ENCODE measurements around the gene C1orf146. TPM values are rescaled to one million over a fixed set of nuclear protein-coding genes. Genes with fewer than 3 reads are reported as not detected.

The C1orf146 gene
- total RNA-seq, 4 donors from 2014 or later, result not detected

DNA sequence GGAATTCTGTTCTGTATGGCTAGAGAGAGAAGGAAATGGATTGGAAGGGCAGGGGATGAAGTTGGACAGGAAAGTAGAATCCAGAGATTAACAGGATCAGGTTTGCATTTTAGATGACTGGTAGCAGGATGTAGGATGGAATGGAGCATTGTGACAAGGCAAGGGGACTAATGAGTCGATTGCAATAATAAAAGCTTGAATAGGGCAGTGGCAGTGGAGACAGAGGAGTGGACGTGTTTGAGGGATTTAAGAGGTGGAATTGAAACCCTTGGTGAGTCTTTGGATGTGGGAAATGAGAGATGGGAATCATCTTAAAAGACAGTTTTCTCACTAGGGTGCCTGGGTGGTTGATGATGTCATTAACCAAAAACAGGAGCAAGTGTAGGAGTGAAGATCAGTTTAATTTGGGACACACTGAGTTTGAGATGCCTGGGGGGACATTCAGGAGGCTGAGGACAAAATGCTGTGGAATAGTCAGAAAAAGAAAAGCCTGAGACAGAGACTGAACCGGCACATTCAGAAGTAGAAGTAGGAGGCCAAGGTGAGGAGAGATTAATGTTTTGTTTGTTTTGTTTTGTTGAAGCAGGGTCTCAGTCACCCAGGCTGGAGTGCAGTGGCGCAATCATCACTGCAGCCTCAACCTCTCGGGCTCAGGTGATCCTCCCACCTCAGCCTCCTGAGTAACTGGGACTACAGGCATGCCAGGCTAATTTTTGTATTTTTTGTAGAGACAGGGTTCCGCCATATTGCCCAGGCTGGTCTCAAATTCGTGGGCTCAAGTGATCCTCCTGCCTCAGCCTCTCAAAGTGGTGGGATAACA lies 29.1 kb upstream of the C1orf146 start:
- Histone ChIP-seq H3K27me3 (no peaks in the 10 kb centered on the region), H3K9me3 (no peaks in the 10 kb centered on the region), H3K36me3 (peaks cover 0 to 5% of the 10 kb centered on the region in 2 donors), H3K4me3 (no peak overlapping the region), H3K4me1 (no peaks in the 10 kb centered on the region), H3K27ac (no peak overlapping the region)
- WGBS, 2 donors (ENCODE audit: low coverage in 1 of 2), result 78 to 82% methylated on average over 4 to 7 of the region's 7 CpGs
- TF ChIP-seq POLR2A (IDR thresholded peaks at IDR 0.05) (no peak), POLR2AphosphoS5 (IDR thresholded peaks at IDR 0.05) (no peak), EP300 (IDR thresholded peaks at IDR 0.05) (no peak)
- TF ChIP-seq, protein P1, sequence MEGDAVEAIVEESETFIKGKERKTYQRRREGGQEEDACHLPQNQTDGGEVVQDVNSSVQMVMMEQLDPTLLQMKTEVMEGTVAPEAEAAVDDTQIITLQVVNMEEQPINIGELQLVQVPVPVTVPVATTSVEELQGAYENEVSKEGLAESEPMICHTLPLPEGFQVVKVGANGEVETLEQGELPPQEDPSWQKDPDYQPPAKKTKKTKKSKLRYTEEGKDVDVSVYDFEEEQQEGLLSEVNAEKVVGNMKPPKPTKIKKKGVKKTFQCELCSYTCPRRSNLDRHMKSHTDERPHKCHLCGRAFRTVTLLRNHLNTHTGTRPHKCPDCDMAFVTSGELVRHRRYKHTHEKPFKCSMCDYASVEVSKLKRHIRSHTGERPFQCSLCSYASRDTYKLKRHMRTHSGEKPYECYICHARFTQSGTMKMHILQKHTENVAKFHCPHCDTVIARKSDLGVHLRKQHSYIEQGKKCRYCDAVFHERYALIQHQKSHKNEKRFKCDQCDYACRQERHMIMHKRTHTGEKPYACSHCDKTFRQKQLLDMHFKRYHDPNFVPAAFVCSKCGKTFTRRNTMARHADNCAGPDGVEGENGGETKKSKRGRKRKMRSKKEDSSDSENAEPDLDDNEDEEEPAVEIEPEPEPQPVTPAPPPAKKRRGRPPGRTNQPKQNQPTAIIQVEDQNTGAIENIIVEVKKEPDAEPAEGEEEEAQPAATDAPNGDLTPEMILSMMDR (IDR thresholded peaks at IDR 0.05), result no peak
- no peak for ATAC-seq

GRCh38 chr1:92191726-92192125 lies 26.0 kb upstream of the C1orf146 start:
- Histone ChIP-seq H3K9me3 (no peaks in the 10 kb centered on the region), H3K27me3 (no peaks in the 10 kb centered on the region), H3K4me1 (no peaks in the 10 kb centered on the region), H3K4me3 (no peak overlapping the region), H3K36me3 (no peaks in the 10 kb centered on the region), H3K27ac (no peak overlapping the region)
- TF ChIP-seq POLR2AphosphoS5 (IDR thresholded peaks at IDR 0.05) (no peak), EP300 (IDR thresholded peaks at IDR 0.05) (no peak), POLR2A (IDR thresholded peaks at IDR 0.05) (no peak)
- TF ChIP-seq, protein P1 (IDR thresholded peaks at IDR 0.05), result no peak
- ATAC-seq, result no peak
- 25 to 87% methylated on average over 2 of the region's 2 CpGs for WGBS, 2 donors (ENCODE audit: low coverage in 1 of 2)

DNA sequence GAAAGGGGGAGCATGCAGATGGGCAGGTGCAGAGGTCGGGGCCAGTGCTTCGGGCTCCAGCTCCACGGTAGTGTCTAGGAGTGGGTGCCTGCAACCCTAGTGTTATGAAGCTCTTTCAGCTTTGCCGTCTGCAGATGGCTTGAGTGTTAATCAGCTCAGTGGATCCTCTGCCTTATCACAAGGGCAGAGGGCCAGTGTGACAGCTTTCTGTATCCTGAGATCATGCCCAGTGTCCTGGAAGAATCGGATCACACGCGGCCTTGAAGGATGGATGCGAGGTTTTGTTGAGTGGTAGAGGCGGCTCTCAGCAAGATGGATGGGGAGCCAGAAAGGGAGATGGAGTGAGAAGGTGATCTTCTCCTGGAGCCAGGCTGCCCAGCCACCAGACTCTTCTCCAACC lies 25.5 kb upstream of the C1orf146 start:
- no peaks in the 10 kb centered on the region for H3K27me3 ChIP-seq
- no peak for ATAC-seq
- H3K4me1 ChIP-seq, result no peaks in the 10 kb centered on the region
- no peak overlapping the region for H3K27ac ChIP-seq
- no peaks in the 10 kb centered on the region for H3K9me3 ChIP-seq
- no peaks in the 10 kb centered on the region for H3K36me3 ChIP-seq
- H3K4me3 ChIP-seq, result no peak overlapping the region
- WGBS, 2 donors (ENCODE audit: low coverage in 1 of 2), result 82% methylated on average over 6 of the region's 9 CpGs; no CpG with 5 or more reads in 1 of the 2 donors
- TF ChIP-seq EP300 (IDR thresholded peaks at IDR 0.05) (no peak), POLR2AphosphoS5 (IDR thresholded peaks at IDR 0.05) (no peak), POLR2A (IDR thresholded peaks at IDR 0.05) (no peak)
- TF ChIP-seq, protein P1 (IDR thresholded peaks at IDR 0.05), result no peak

DNA sequence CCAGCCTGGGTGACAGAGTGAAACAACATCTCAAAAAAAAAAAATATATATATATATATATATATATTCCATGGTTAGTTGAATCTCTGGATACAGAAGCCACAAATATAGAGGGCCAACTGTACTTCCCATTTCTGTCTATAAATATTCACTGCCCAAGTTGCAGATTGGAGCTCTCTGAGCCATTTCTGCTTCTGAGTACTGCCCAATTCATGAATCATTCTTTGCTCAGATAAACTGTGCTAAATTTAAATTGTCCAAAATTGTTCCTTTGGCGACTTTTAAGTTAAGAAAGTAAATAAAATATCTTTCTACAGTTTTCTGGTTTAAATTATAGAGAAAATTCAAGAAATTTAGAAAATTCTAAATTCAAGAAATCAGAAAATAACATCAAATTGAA lies 23.2 kb upstream of the C1orf146 start:
- Histone ChIP-seq H3K4me1 (no peaks in the 10 kb centered on the region), H3K9me3 (no peaks in the 10 kb centered on the region), H3K27me3 (no peaks in the 10 kb centered on the region), H3K27ac (no peak overlapping the region), H3K4me3 (no peak overlapping the region), H3K36me3 (no peaks in the 10 kb centered on the region)
- TF ChIP-seq, protein P1 (IDR thresholded peaks at IDR 0.05), result no peak
- TF ChIP-seq POLR2A (IDR thresholded peaks at IDR 0.05) (no peak), POLR2AphosphoS5 (IDR thresholded peaks at IDR 0.05) (no peak), EP300 (IDR thresholded peaks at IDR 0.05) (no peak)
- no peak for ATAC-seq
- WGBS, 2 donors (ENCODE audit: low coverage in 1 of 2), result 56 to 57% methylated on average over 1 of the region's 1 CpG

DNA sequence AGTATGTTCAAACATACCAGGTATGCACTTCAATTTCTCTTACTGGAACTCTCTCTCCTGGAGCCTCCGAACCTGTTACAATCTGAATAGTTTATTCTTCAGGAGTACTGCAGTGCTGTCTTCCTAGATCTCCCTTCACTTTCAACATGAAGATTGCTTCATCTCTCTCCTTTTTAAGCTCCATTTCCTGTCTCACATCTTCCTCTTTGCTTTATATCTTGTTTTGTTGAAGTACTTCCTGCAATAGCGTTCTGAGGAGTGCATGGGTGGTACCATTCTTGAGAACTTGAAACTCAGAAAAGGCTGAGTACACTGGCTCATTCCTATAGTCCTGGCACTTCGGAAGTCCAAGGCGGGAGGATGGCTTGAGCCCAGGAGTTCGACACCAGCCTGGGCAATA lies 15.7 kb upstream of the C1orf146 start:
- Histone ChIP-seq H3K4me1 (no peaks in the 10 kb centered on the region), H3K36me3 (no peaks in the 10 kb centered on the region), H3K27ac (no peak overlapping the region), H3K9me3 (peaks cover 0 to 7% (median 0%) of the 10 kb centered on the region in 3 donors), H3K4me3 (no peak overlapping the region), H3K27me3 (no peaks in the 10 kb centered on the region)
- 76 to 100% methylated on average over 1 to 5 of the region's 5 CpGs for WGBS, 2 donors (ENCODE audit: low coverage in 1 of 2)
- no peak for TF ChIP-seq POLR2AphosphoS5 (IDR thresholded peaks at IDR 0.05)
- no peak for TF ChIP-seq POLR2A (IDR thresholded peaks at IDR 0.05)
- TF ChIP-seq, protein P1 (IDR thresholded peaks at IDR 0.05), result no peak
- no peak for TF ChIP-seq EP300 (IDR thresholded peaks at IDR 0.05)
- ATAC-seq, result no peak

All from gastroesophageal sphincter (tissue), 4 donors.